Keratinocyte (primary cell): Measurements from ENCODE around the gene VWC2. TPM values are rescaled to one million over a fixed set of nuclear protein-coding genes. Genes with fewer than 3 reads are reported as not detected.

Experiments used
- DNase-seq: peaks from one replicate; pipeline ENCODE4 v3.0.0-alpha.2; 2011; ENCODE audit warnings: low read depth, missing footprints, low spot score
- FAIRE-seq: peaks from 2 replicates; lab custom pipeline; 2011; peaks lifted over from hg19 to GRCh38; lab: Jason Lieb, UNC
- H2AFZ ChIP-seq: 2 replicates; pipeline ENCODE4 v1.6.0; 2012; ENCODE audit warnings: low read length, control low read depth, inconsistent platforms; ENCODE audit not compliant: control insufficient read depth
- H3K27ac ChIP-seq: 2 replicates; pipeline ENCODE4 v1.5.1; 2011; ENCODE audit warnings: low read length; ENCODE audit not compliant: control insufficient read depth, insufficient read depth
- H3K27me3 ChIP-seq: 3 replicates; pipeline ENCODE4 v1.6.0; 2011; ENCODE audit warnings: low read length; ENCODE audit not compliant: control insufficient read depth, insufficient read depth; ENCODE audit errors: extremely low read depth
- H3K36me3 ChIP-seq, 2 experiments: 2 replicates in 1 of 2; 3 replicates in 1 of 2; pipeline ENCODE4 v1.5.1; 2011; ENCODE audit warnings: low read length in 2 of 2, mild to moderate bottlenecking in 1 of 2; ENCODE audit not compliant: control insufficient read depth in 2 of 2, insufficient read depth in 2 of 2; ENCODE audit errors: extremely low read depth in 1 of 2
- H3K4me1 ChIP-seq: 3 replicates; pipeline ENCODE4 v1.5.1; 2011; ENCODE audit warnings: low read length; ENCODE audit not compliant: control insufficient read depth, insufficient read depth; ENCODE audit errors: extremely low read depth
- H3K4me2 ChIP-seq: 3 replicates; pipeline ENCODE4 v1.6.0; 2011; ENCODE audit warnings: low read depth, low read length; ENCODE audit not compliant: control insufficient read depth, insufficient read depth; ENCODE audit errors: extremely low read depth
- H3K4me3 ChIP-seq, 3 experiments: fragments of 200-600 bp in 1 of 3; sonication (generic) in 1 of 3; 2 replicates in 2 of 3; 3 replicates in 1 of 3; pipeline ENCODE4 v1.5.1; 2011 to 2016; ENCODE audit warnings: low read length in 3 of 3, mild to moderate bottlenecking in 3 of 3, control low read depth in 2 of 3, inconsistent platforms in 1 of 3, low read depth in 1 of 3, mixed read lengths in 1 of 3, mixed run types in 1 of 3, moderate library complexity in 1 of 3; ENCODE audit not compliant: control insufficient read depth in 2 of 3, insufficient read depth in 2 of 3; ENCODE audit errors: extremely low read depth in 1 of 3
- H3K79me2 ChIP-seq: 2 replicates; pipeline ENCODE4 v1.6.0; 2012; ENCODE audit warnings: low read length; ENCODE audit not compliant: control insufficient read depth, insufficient read depth
- H3K9ac ChIP-seq: 3 replicates; pipeline ENCODE4 v1.6.0; 2011; ENCODE audit warnings: low read length; ENCODE audit not compliant: control insufficient read depth, insufficient read depth; ENCODE audit errors: extremely low read depth
- H3K9me1 ChIP-seq: 3 replicates; pipeline ENCODE4 v1.6.0; 2011; ENCODE audit warnings: low read length; ENCODE audit not compliant: control insufficient read depth, insufficient read depth; ENCODE audit errors: extremely low read depth
- H3K9me3 ChIP-seq: 2 replicates; pipeline ENCODE4 v1.5.1; 2012; ENCODE audit warnings: low read depth, low read length; ENCODE audit not compliant: control insufficient read depth
- H4K20me1 ChIP-seq: 3 replicates; pipeline ENCODE4 v1.6.0; 2011; ENCODE audit warnings: low read length; ENCODE audit not compliant: control insufficient read depth, insufficient read depth; ENCODE audit errors: extremely low read depth
- CTCF ChIP-seq, 3 experiments: IDR thresholded peaks in 1 of 3; conservative IDR thresholded peaks in 1 of 3; optimal IDR thresholded peaks in 1 of 3; 2 replicates in 2 of 3; 3 replicates in 1 of 3; pipeline versions ENCODE3 to v1.5.1; 2011; ENCODE audit warnings: low read length in 3 of 3, mild to moderate bottlenecking in 3 of 3, moderate library complexity in 2 of 3, control low read depth in 1 of 3, inconsistent platforms in 1 of 3; ENCODE audit not compliant: insufficient read depth in 2 of 3; ENCODE audit errors: extremely low read depth in 1 of 3
- EZH2 ChIP-seq: IDR thresholded peaks from one replicate; pipeline ENCODE4 v1.6.1; 2012; ENCODE audit warnings: inconsistent platforms, mild to moderate bottlenecking, low read length, moderate library complexity
- dilution Hi-C: fragments of 300-500 bp; cut with MboI; formaldehyde crosslinking; loops from one replicate; pipeline ENCODE4 v1.7.0; 2020; ENCODE audit warnings: low sequenced_read_pairs; ENCODE audit not compliant: extremely low pct_ligation_motif_present
- polyA plus RNA-seq, 5 experiments: library from polyadenylated mRNA; depleted of rRNA in 3 of 5; stranded (reverse) in 3 of 5; stranded (forward) in 1 of 5; unstranded in 1 of 5; fragments of >200 nt; gene quantifications; 1 replicate in 1 of 5; 2 replicates in 3 of 5; 3 replicates in 1 of 5; pipeline versions ENCODE4 v1.2.1 to v1.2.3, GENCODE V29; 2011 to 2012; ENCODE audit warnings: missing spikeins in 2 of 5, low read depth in 1 of 5, low replicate concordance in 1 of 5

VWC2 gene
- polyA plus RNA-seq, 1 donor (not counting 4 experiments of a cell fraction or from before 2014, with no cell fraction given), result not detected

- H3K36me3 ChIP-seq, result no peaks in the 10 kb centered on the region
- FAIRE-seq, result no peak
- no peak overlapping the region for H3K27ac ChIP-seq
- no peak overlapping the region for H3K4me2 ChIP-seq
- no peaks in the 10 kb centered on the region for H3K4me1 ChIP-seq
- no peak overlapping the region for H3K4me3 ChIP-seq
- H3K27me3 ChIP-seq, result peaks cover 3% of the 10 kb centered on the region
- no peaks in the 10 kb centered on the region for H3K79me2 ChIP-seq
- no peaks in the 10 kb centered on the region for H4K20me1 ChIP-seq
- no peak overlapping the region for H2AFZ ChIP-seq
- dilution Hi-C loops, result no loop called here
- TF ChIP-seq CTCF (optimal IDR thresholded peaks at IDR 0.05 in 1 of 3, IDR thresholded peaks at IDR 0.05 in 1 of 3, conservative IDR thresholded peaks at IDR 0.05 in 1 of 3; ENCODE audit: extremely low read depth in 1 of 3, insufficient read depth in 2 of 3, low read length in 3 of 3), result no peak
- TF ChIP-seq EZH2, result no peak
- no peak overlapping the region for H3K9ac ChIP-seq
- no peaks in the 10 kb centered on the region for H3K9me3 ChIP-seq
- DNase-seq, result no peak
- H3K9me1 ChIP-seq, result no peaks in the 10 kb centered on the region
Observed at GRCh38 chr7:49763791-49764190, 9.6 kb upstream of the VWC2 start.

- TF ChIP-seq CTCF (optimal IDR thresholded peaks at IDR 0.05 in 1 of 3, IDR thresholded peaks at IDR 0.05 in 1 of 3, conservative IDR thresholded peaks at IDR 0.05 in 1 of 3; ENCODE audit: extremely low read depth in 1 of 3, insufficient read depth in 2 of 3, low read length in 3 of 3), result no peak
- TF ChIP-seq EZH2, result no peak
- Histone ChIP-seq H3K27me3 (peaks cover 4% of the 10 kb centered on the region), H3K4me2 (no peak overlapping the region), H3K9ac (no peak overlapping the region), H3K4me3 (no peak overlapping the region), H3K4me1 (no peaks in the 10 kb centered on the region), H3K27ac (no peak overlapping the region), H2AFZ (no peak overlapping the region), H3K79me2 (no peaks in the 10 kb centered on the region), H4K20me1 (no peaks in the 10 kb centered on the region), H3K9me1 (no peaks in the 10 kb centered on the region), H3K9me3 (no peaks in the 10 kb centered on the region), H3K36me3 (no peaks in the 10 kb centered on the region)
- DNase-seq (no peak), FAIRE-seq (no peak)
- dilution Hi-C loops, result no loop called here
Observed at GRCh38 chr7:49766966-49767365, 6.5 kb upstream of the VWC2 start.
